Activated T-helper 1 cell treated with Interleukin-2 at 50 U/mL for 16 hours (primary cell): Measurements from ENCODE around the gene FHIT.

Source experiments
- DNase-seq: peaks from one replicate; pipeline ENCODE4 v3.0.0-alpha.2; 2020; ENCODE audit warnings: low read depth

The FHIT gene

GRCh38 chr3:59795756-59796155, 1455.5 kb downstream of the FHIT start:
- DNase-seq, result no peak

- no peak for DNase-seq
Measured at GRCh38 chr3:59793976-59794375, 1457.3 kb downstream of the FHIT start.

- DNase-seq, result no peak
Measured at GRCh38 chr3:59791774-59792308, 1459.4 kb downstream of the FHIT start.

GRCh38 chr3:59790241-59790640, 1461.0 kb downstream of the FHIT start:
- DNase-seq, result no peak

- no peak for DNase-seq
Measured at GRCh38 chr3:59788801-59789200, 1462.5 kb downstream of the FHIT start.

- no peak for DNase-seq
Measured at GRCh38 chr3:59788133-59788532, 1463.1 kb downstream of the FHIT start.

GRCh38 chr3:59786374-59786773, 1464.9 kb downstream of the FHIT start:
- no peak for DNase-seq

- no peak for DNase-seq
Measured at GRCh38 chr3:59784164-59784563, 1467.1 kb downstream of the FHIT start.

GRCh38 chr3:59783468-59783988, 1467.7 kb downstream of the FHIT start:
- DNase-seq, result no peak

GRCh38 chr3:59782664-59783063, 1468.6 kb downstream of the FHIT start:
- DNase-seq, result no peak

- DNase-seq, result no peak
Measured at GRCh38 chr3:59780209-59780608, 1471.0 kb downstream of the FHIT start.

- DNase-seq, result no peak
Measured at GRCh38 chr3:59779260-59779659, 1472.0 kb downstream of the FHIT start.

- no peak for DNase-seq
Measured at GRCh38 chr3:59777667-59778077, 1473.6 kb downstream of the FHIT start.

- DNase-seq, result no peak
Measured at GRCh38 chr3:59777066-59777465, 1474.2 kb downstream of the FHIT start.

GRCh38 chr3:59775761-59776325, 1475.4 kb downstream of the FHIT start:
- DNase-seq, result no peak

GRCh38 chr3:59775106-59775505, 1476.1 kb downstream of the FHIT start:
- no peak for DNase-seq

- no peak for DNase-seq
Measured at GRCh38 chr3:59774634-59775033, 1476.6 kb downstream of the FHIT start.

GRCh38 chr3:59774000-59774399, 1477.3 kb downstream of the FHIT start:
- DNase-seq, result no peak

- DNase-seq, result peak; percentile 17
Measured at GRCh38 chr3:59772416-59773408, 1478.5 kb downstream of the FHIT start.

- no peak for DNase-seq
Measured at GRCh38 chr3:59771768-59772181, 1479.5 kb downstream of the FHIT start.

- no peak for DNase-seq
Measured at GRCh38 chr3:59769127-59769750, 1482.0 kb downstream of the FHIT start.

- no peak for DNase-seq
Measured at GRCh38 chr3:59766200-59766872, 1484.9 kb downstream of the FHIT start.
